DMS114 treated with DMSO at 0.1 percent for 48 hours (cell line): Measurements from ENCODE around the gene CFAP97D1.
"Not testable (repeated sequence)": the region's sequence is repeated elsewhere in the genome, so short reads cannot be mapped to it uniquely, and the experiment has no call there.

ENCODE experiments used
- DNase-seq: peaks from one replicate; lab custom pipeline; 2025; ENCODE audit not compliant: unreplicated experiment; lab: John Stamatoyannopoulos, UW

CFAP97D1 gene

DNA sequence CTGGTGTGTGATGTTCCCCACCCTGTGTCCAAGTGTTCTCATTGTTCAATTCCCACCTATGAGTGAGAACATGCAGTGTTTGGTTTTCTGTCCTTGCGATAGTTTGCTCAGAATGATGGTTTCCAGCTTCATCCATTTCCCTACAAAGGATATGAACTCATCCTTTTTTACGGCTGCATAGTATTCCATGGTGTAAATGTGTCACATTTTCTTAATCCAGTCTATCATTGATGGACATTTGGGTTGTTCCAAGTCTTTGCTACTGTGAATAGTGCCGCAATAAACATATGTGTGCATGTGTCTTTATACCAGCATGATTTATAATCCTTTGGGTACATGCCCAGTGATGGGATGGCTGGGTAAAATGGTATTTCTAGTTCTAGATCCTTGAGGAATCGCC is 12.4 kb downstream of the CFAP97D1 start:
- DNase-seq: not testable (repeated sequence)

- not testable (repeated sequence) for DNase-seq
These were observed 17.8 kb downstream of the CFAP97D1 start for GRCh38 chr17:43798024-43798423.

- no peak for DNase-seq
These were observed 18.8 kb downstream of the CFAP97D1 start for GRCh38 chr17:43799047-43799446.

- no peak for DNase-seq
These were observed 20.5 kb downstream of the CFAP97D1 start for GRCh38 chr17:43800736-43801135.

DNA sequence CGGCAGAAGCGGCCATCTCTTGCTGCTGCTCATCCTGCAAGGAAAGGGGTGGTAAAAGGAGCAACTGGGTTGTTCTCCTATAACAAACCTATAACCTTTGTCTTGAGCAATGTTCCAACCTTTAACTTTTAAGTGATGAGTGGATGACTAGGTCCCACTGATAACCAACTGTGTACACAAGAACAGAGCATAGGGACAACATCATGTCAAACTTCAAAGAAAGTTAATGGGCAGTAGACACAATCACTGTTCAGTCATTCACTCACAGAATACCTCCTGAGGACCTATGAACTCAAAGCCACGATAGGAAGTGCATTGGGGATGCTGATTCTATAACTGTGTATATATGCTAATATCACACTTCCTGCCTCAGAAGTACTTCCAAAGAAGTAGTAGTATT is 21.6 kb downstream of the CFAP97D1 start:
- no peak for DNase-seq

DNA sequence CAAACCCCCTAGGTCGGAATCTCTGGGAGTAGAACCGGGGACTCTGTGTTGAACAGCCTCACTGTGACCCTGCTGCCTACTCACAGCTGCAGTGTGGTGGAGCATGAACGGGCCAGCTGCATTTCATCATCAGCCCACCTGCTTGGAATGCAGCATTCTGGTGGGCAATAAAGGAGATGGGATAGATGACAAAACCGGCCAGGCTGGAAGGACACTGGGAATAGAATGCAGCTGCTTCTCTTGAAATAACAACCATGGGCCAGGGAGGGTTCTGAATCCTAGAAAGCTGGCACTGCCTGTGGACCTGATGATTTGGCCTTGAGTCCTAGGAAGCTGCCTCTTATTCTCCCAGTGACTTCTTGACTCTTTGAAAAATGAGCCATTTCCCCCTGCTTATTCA is 23.5 kb downstream of the CFAP97D1 start:
- no peak for DNase-seq

GRCh38 chr17:43805117-43805516 is 24.9 kb downstream of the CFAP97D1 start:
- DNase-seq: no peak

- no peak for DNase-seq
These were observed 27.8 kb downstream of the CFAP97D1 start for GRCh38 chr17:43808076-43808475.

DNA sequence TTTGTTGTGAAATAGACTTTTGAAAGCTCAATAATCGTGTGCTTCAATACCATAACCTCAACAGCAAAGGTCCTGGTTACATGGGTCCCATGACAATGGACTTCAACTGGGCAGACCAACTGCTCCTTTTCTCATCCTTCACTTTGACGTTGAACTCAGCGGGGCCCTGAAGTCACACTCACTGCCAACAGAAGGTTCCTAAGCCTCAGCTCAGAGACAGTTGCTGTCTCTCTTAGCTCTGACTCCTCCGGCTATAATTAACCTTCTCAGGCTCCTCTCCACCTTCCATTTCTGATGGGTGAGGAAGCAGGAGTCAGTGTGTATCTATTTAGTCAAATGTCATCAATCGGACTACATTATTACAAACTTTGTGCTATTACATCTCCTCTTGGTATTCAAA is 28.9 kb downstream of the CFAP97D1 start:
- no peak for DNase-seq

DNA sequence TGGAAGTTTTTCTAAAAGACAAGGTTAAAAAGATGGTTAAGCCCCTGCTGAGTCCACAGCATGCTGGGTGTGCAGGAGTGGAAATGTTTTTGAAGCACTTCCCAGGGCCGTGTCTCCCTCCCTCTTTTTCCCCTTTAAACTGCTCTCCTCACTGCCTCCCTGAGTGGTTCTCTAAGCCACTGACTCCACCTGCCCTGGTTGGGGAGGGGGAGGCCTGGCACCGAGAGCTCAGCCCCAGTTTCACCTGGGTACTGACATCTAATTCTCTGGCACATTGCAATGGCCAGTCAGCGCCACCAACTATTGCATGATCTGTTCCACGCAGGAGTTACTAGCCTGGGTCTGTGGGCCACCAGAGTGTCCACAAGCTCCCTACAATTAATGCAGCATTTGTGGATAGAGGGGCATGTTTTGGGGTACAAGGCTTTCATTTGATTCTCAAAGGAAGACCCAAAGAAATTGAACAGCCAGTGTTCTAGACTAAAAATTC is 30.0 kb downstream of the CFAP97D1 start:
- no peak for DNase-seq

- no peak for DNase-seq
These were observed 30.6 kb downstream of the CFAP97D1 start for GRCh38 chr17:43810823-43811222.

DNA sequence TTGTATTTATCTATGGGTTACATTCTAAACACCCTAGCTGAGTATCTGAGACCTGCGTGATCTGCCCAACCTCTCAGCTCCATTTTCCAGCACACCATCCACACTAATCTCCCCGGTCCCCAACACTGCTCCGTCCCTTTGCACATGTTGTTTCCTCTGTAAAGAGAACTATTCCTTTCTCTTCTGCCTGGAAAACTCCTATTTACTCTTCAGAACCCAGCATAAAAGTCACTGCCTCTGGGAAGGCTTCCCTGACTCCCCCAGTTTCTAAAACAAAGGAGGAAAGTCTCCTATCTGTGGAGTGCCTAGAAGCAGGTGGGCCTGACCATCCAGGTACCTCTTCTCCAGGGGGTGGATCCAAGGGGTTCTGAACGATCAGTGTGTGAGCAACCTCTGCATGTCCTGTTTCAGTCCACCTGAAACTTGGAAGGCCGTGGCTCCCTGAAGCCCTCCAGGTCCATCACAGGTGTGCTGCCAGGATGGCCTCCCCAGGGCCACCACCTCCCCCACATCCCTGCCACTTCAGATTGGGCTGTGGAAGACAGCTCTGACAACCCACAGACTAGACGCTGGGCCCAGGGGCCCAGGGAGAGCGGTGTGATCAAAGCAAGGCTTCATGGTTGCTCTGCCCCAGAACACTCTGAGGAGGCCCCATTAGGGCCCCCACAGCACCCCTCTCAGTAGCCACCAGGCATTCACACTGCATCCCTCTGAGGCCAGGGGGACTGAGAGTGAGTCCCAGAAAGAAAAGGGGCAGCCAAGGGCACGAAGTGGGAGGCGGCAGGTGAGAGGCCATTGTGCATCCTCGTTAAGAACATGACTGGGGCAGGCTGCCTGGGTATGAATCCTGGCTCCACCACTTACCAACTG is 32.4 kb downstream of the CFAP97D1 start:
- DNase-seq: no peak

- no peak for DNase-seq
These were observed 33.2 kb downstream of the CFAP97D1 start for GRCh38 chr17:43813386-43813785.

- no peak for DNase-seq
These were observed 33.8 kb downstream of the CFAP97D1 start for GRCh38 chr17:43814026-43814425.

DNA sequence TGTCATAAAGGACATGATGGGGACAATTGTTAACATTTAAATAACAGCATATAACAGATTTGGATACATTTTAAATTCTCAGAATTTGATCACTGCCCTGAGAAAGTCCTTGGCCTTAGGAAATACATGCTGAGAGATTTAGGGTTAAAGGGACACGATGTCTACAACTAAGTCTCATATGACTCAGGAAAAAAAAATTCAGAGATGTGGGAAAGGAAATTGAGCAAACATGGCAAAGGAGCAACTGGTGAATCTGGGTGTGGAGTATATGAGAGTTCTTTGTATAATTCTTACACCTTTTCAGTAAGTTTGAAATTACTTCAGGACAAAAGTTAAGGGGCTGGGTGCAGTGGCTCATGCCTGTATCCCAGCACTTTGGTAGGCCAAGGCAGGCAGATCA is 34.5 kb downstream of the CFAP97D1 start:
- no peak for DNase-seq

DNA sequence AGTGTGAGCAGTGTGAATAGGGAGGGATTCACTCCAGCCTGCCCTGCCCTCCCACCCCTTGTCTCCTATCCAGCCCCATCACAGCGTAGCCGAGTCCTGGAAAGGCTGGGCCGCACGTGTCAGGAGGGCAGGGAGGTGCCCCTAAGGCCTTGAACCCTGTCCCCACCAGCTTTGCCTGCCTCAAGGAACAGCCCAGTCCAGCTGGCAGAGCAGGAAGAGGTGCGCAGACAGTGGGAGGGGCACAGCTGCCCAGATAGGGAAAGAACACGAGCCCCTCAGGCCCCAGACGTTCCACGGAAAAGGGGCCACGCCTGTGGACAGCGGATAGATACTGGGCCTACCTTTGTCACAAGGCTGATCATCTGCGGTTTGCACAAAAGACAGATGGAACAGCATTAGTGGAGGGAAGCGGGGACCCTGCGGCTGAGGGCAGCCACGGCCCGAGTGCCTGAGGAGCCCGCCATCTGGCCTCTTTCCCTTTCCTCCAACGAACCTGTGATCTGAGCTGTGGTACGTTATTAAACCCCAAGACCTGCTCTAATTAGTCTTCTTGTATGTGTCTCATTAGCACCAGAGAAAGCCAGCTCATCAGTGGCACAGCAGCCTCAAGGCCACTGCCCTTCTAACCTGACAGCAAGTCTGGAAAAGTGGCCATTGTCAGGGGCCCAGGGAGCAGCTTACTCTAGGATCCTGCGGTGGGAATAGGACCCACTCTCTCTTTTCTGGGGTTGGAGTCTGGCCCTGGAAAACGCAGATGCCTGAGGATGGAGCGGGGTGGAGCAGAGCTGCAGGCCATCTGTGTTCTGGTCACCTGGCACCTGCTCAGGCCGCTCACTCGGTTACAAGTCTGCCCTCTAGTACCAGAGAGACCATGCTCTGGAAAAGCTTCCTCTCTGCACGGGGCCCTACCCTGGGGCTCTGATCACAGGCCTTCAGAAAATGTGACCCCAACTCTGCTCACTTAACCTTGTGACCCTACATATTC is 36.4 kb downstream of the CFAP97D1 start:
- no peak for DNase-seq

GRCh38 chr17:43817826-43818225 is 37.6 kb downstream of the CFAP97D1 start:
- DNase-seq: no peak

DNA sequence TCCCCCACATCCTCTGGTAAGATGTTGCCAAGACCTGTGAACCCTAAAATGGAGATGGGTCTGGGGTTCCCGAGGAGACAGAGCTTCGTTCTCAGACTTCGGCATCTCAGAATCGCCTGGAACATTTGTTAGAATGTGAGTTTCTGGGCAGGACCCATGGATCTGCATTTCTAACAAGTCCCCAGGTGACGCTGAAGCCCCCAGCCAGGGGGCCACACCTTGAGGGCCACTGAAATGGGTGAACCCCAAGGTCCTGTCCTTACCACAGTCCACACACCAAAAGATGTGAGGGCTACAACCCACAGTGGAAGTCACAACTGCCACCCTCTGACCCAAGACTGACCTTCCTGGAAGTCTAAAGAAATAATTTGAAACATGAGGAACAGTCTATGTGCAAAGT is 38.7 kb downstream of the CFAP97D1 start:
- DNase-seq: no peak

GRCh38 chr17:43820759-43821158 is 40.5 kb downstream of the CFAP97D1 start:
- DNase-seq: no peak

GRCh38 chr17:43822570-43823190 is 42.4 kb downstream of the CFAP97D1 start:
- no peak for DNase-seq
